CD4-positive, alpha-beta T cell (primary cell): ENCODE data around the gene TEPSIN. TPM values are rescaled to one million over a fixed set of nuclear protein-coding genes. Genes with fewer than 3 reads are reported as not detected.

Source experiments
- ATAC-seq: fragments of 200-7000 bp; cut with Tn5 transposase; one replicate; pipeline ENCODE4 v1.10.0; 2022; ENCODE audit warnings: mild to moderate bottlenecking; ENCODE audit not compliant: poor library complexity
- CTCF ChIA-PET: fragments of 350-600 bp; sonication (Branson Sonifier 250); formaldehyde crosslinking; loops from one replicate; lab custom pipeline; 2021; ENCODE audit warnings: antibody characterized with exemption, inconsistent platforms; lab: Charles Lee
- POLR2A ChIA-PET: fragments of 350-600 bp; sonication (Branson Sonifier 250); formaldehyde crosslinking; loops from one replicate; lab custom pipeline; 2021; ENCODE audit warnings: antibody characterized with exemption, inconsistent platforms; lab: Charles Lee
- DNase-seq, 14 experiments: peaks; one replicate each; pipeline ENCODE4 v3.0.0-alpha.2; 2013 to 2020; ENCODE audit warnings: mixed read lengths in 2 of 14
- H3K27ac ChIP-seq, 2 donors: one replicate each; pipeline versions ENCODE4 v1.5.1 to v1.7.0; 2013; ENCODE audit warnings: low read length in 2 of 2, low read depth in 1 of 2, mild to moderate bottlenecking in 1 of 2
- H3K27me3 ChIP-seq, 2 experiments: 1 replicate in 1 of 2; 2 replicates in 1 of 2; pipeline versions ENCODE4 v1.6.1 to v1.7.0; 2013; ENCODE audit warnings: low read length in 2 of 2, control low read depth in 1 of 2, mild to moderate bottlenecking in 1 of 2, moderate library complexity in 1 of 2; ENCODE audit not compliant: insufficient read depth in 2 of 2, control insufficient read depth in 1 of 2
- H3K36me3 ChIP-seq: one replicate; pipeline ENCODE4 v1.6.1; 2013; ENCODE audit warnings: low read length, control low read depth; ENCODE audit not compliant: insufficient read depth
- H3K4me1 ChIP-seq: one replicate; pipeline ENCODE4 v1.6.1; 2013; ENCODE audit warnings: low read length, control low read depth; ENCODE audit not compliant: insufficient read depth
- H3K4me3 ChIP-seq: one replicate; pipeline ENCODE4 v1.5.1; 2013; ENCODE audit warnings: mild to moderate bottlenecking, low read length, moderate library complexity
- H3K9me3 ChIP-seq, 2 experiments: 1 replicate in 1 of 2; 2 replicates in 1 of 2; pipeline versions ENCODE4 v1.6.1 to v1.7.0; 2013; ENCODE audit warnings: low read length in 2 of 2, mild to moderate bottlenecking in 2 of 2, control low read depth in 1 of 2, moderate library complexity in 1 of 2; ENCODE audit not compliant: control insufficient read depth in 1 of 2, insufficient read depth in 1 of 2
- H3K27ac Mint-ChIP-seq: one replicate; pipeline ENCODE4 v1.8.0; 2020; ENCODE audit warnings: mixed read lengths
- H3K27me3 Mint-ChIP-seq: one replicate; pipeline ENCODE4 v1.8.0; 2021; ENCODE audit warnings: mixed read lengths
- H3K36me3 Mint-ChIP-seq: one replicate; pipeline ENCODE4 v1.8.0; 2021; ENCODE audit warnings: low read depth, mixed read lengths
- H3K4me1 Mint-ChIP-seq: one replicate; pipeline ENCODE4 v1.8.0; 2021; ENCODE audit warnings: low read depth, mixed read lengths
- H3K4me3 Mint-ChIP-seq: one replicate; pipeline ENCODE4 v1.8.0; 2020; ENCODE audit warnings: mild to moderate bottlenecking, mixed read lengths
- H3K9me3 Mint-ChIP-seq: one replicate; pipeline ENCODE4 v1.8.0; 2020; ENCODE audit warnings: mixed read lengths
- CTCF ChIP-seq: fragments of 200-600 bp; IDR thresholded peaks from one replicate; pipeline ENCODE4 v1.8.0; 2022; ENCODE audit warnings: antibody characterized with exemption, mild to moderate bottlenecking
- intact Hi-C, 2 experiments: fragments of 100-400 bp; cut with DNase I in 1 of 2; cut with micrococcal nuclease in 1 of 2; formaldehyde crosslinking; loops; one replicate each; pipeline versions ENCODE4 v1.15.1 to v1.9.0; 2023 to 2025; cut with DNase I, micrococcal nuclease
- total RNA-seq, 174 experiments: library from RNA in 2 of 174; stranded (reverse) in 2 of 174; gene quantifications; one replicate each; pipeline ENCODE4 v1.2.3 and lab custom pipeline; 2021 to 2026

TEPSIN gene
- total RNA-seq, 2 experiments from 2014 or later: 68.2 to 74.4 TPM

DNA sequence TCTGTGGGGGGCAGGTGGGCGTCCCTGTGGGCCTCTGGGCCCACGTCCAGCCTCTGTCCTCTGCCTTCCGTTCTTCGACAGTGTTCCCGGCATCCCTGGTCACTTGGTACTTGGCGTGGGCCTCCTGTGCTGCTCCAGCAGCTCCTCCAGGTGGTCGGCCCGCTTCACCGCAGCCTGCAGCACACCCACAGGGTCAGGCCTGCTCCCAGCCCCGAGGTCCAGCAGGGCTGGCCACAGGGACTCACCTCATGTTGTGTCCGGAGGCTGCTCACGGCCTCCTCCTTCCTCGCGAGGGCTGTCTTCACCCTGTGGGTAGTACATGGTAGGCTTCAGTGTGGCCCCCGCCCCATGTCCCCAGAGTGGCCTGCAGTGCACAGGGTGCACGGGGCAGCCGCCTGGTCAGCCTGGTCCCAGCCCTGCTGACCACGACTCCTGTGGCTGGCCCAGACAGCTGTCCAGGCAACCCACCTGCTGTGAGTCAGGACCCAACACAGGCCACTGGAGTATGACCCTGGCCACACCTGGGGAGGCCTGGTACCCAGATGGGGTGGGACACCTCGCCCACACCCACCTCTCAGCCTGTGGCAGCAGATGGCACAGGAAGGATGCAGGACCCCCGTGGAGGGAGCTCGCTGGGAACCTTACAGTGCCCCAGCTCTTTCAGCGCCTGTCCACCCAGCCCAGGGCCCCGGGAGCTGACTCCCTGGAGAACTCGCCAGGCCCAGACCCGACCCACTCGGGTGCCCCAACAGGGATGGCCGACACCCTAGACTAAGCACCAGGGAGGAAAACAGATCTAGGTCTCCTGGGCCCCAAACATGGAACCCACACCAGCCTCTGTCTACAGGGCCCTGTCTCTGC is 49.0 kb downstream of the TEPSIN start:
- no peak overlapping the region for H3K4me3 Mint-ChIP-seq
- Histone ChIP-seq H3K4me3 (no peak overlapping the region), H3K27ac (no peak overlapping the region), H3K36me3 (no peaks in the 10 kb centered on the region), H3K9me3 (no peaks in the 10 kb centered on the region), H3K27me3 (no peaks in the 10 kb centered on the region), H3K4me1 (no peaks in the 10 kb centered on the region)
- H3K4me1 Mint-ChIP-seq: no peaks in the 10 kb centered on the region
- POLR2A ChIA-PET: no interaction called here
- no peaks in the 10 kb centered on the region for H3K9me3 Mint-ChIP-seq
- peaks cover 4% of the 10 kb centered on the region for H3K36me3 Mint-ChIP-seq
- intact Hi-C loops: no loop called here
- no peak for ATAC-seq
- CTCF ChIA-PET: no interaction called here
- H3K27ac Mint-ChIP-seq: no peak overlapping the region
- DNase-seq: no peak
- no peak for TF ChIP-seq CTCF
- H3K27me3 Mint-ChIP-seq: no peaks in the 10 kb centered on the region

- Mint-ChIP-seq H3K4me1 (no peaks in the 10 kb centered on the region), H3K27ac (no peak overlapping the region), H3K9me3 (no peaks in the 10 kb centered on the region), H3K36me3 (peaks cover 4% of the 10 kb centered on the region), H3K27me3 (no peaks in the 10 kb centered on the region), H3K4me3 (no peak overlapping the region)
- no peak overlapping the region for H3K4me3 ChIP-seq
- POLR2A ChIA-PET: no interaction called here
- CTCF ChIA-PET: no interaction called here
- no peaks in the 10 kb centered on the region for H3K36me3 ChIP-seq
- DNase-seq (no peak), ATAC-seq (no peak)
- H3K9me3 ChIP-seq: peaks cover 0 to 1% of the 10 kb centered on the region in 2 experiments
- H3K27me3 ChIP-seq: no peaks in the 10 kb centered on the region
- no peaks in the 10 kb centered on the region for H3K4me1 ChIP-seq
- intact Hi-C loops: no loop called here
- TF ChIP-seq CTCF: no peak
- no peak overlapping the region for H3K27ac ChIP-seq
Observed at GRCh38 chr17:81189016-81189415, 49.8 kb downstream of the TEPSIN start.

GRCh38 chr17:81188491-81188840 is 50.4 kb downstream of the TEPSIN start:
- no peaks in the 10 kb centered on the region for H3K27me3 Mint-ChIP-seq
- H3K36me3 Mint-ChIP-seq: peaks cover 4% of the 10 kb centered on the region
- H3K9me3 ChIP-seq: peaks cover 0 to 6% of the 10 kb centered on the region in 2 experiments
- no peaks in the 10 kb centered on the region for H3K36me3 ChIP-seq
- ChIA-PET CTCF (no interaction called here), POLR2A (no interaction called here)
- H3K4me1 Mint-ChIP-seq: no peaks in the 10 kb centered on the region
- no peak overlapping the region for H3K27ac Mint-ChIP-seq
- H3K4me3 Mint-ChIP-seq: no peak overlapping the region
- no peak overlapping the region for H3K27ac ChIP-seq
- H3K4me3 ChIP-seq: no peak overlapping the region
- intact Hi-C loops: no loop called here
- no peaks in the 10 kb centered on the region for H3K9me3 Mint-ChIP-seq
- H3K4me1 ChIP-seq: no peaks in the 10 kb centered on the region
- DNase-seq (no peak), ATAC-seq (no peak)
- no peak for TF ChIP-seq CTCF
- no peaks in the 10 kb centered on the region for H3K27me3 ChIP-seq
